OCI-LY7 (cell line): ENCODE results near the gene LUC7L3. TPM values are rescaled to one million over a fixed set of nuclear protein-coding genes. Genes with fewer than 3 reads are reported as not detected.
"Not testable (repeated sequence)": the region's sequence is repeated elsewhere in the genome, so short reads cannot be mapped to it uniquely, and the experiment has no call there.

Experiments used
- BruUV-seq: library from RNA; stranded (reverse); fragments of 400-500 nt; replicated peaks from 2 replicates; lab custom pipeline; 2021; lab: Mats Ljungman, UMichigan
- CTCF ChIA-PET: fragments of 300-600 bp; sonication (Branson Sonifier 250); formaldehyde crosslinking; loops from one replicate; lab custom pipeline; 2022; ENCODE audit warnings: antibody characterized with exemption; ENCODE audit not compliant: unreplicated experiment; lab: Charles Lee
- POLR2A ChIA-PET: fragments of 300-600 bp; sonication (Branson Sonifier 250); formaldehyde crosslinking; loops from one replicate; lab custom pipeline; 2022; ENCODE audit warnings: antibody characterized with exemption; lab: Charles Lee
- DNase-seq: peaks from one replicate; pipeline ENCODE4 v3.0.0-alpha.2; 2015; ENCODE audit warnings: low spot score
- H2AFZ ChIP-seq: fragments of 200-600 bp; sonication (generic), shearing (Covaris generic); 2 replicates; pipeline ENCODE4 v1.6.1; 2014; ENCODE audit warnings: mild to moderate bottlenecking, antibody characterized with exemption, low read length, moderate library complexity
- H3K27ac ChIP-seq: fragments of 200-600 bp; sonication (generic); 2 replicates; pipeline ENCODE4 v1.5.1; 2014; ENCODE audit warnings: mixed run types, low read depth, mild to moderate bottlenecking, moderate library complexity, low read length, inconsistent platforms; ENCODE audit not compliant: poor library complexity, severe bottlenecking
- H3K36me3 ChIP-seq: fragments of 200-600 bp; sonication (generic); 2 replicates; pipeline ENCODE4 v1.6.1; 2014; ENCODE audit warnings: mild to moderate bottlenecking, antibody characterized with exemption, low read length, moderate library complexity, mixed read lengths; ENCODE audit not compliant: insufficient read depth
- H3K4me1 ChIP-seq: fragments of 200-600 bp; sonication (generic); 2 replicates; pipeline ENCODE4 v1.5.1; 2014; ENCODE audit warnings: mild to moderate bottlenecking, low read length; ENCODE audit not compliant: insufficient read depth, poor library complexity, severe bottlenecking
- H3K4me2 ChIP-seq: fragments of 200-600 bp; sonication (generic); 2 replicates; pipeline ENCODE4 v1.6.1; 2014; ENCODE audit warnings: mild to moderate bottlenecking, low read length
- H3K4me3 ChIP-seq: fragments of 200-600 bp; sonication (generic); 2 replicates; pipeline ENCODE4 v1.5.1; 2014; ENCODE audit warnings: mild to moderate bottlenecking, low read depth, low read length; ENCODE audit not compliant: poor library complexity, severe bottlenecking
- H3K79me2 ChIP-seq: fragments of 200-600 bp; sonication (generic); 2 replicates; pipeline ENCODE4 v1.6.1; 2016; ENCODE audit warnings: low read depth, mild to moderate bottlenecking, low read length, moderate library complexity, mixed read lengths; ENCODE audit not compliant: insufficient read depth
- H3K9me2 ChIP-seq: fragments of 200-600 bp; sonication (generic); 2 replicates; pipeline ENCODE4 v1.6.1; 2016; ENCODE audit warnings: mild to moderate bottlenecking, low read length, mixed read lengths; ENCODE audit not compliant: insufficient read depth
- H3K9me3 ChIP-seq: fragments of 200-600 bp; sonication (generic); 2 replicates; pipeline ENCODE4 v1.6.1; 2014; ENCODE audit warnings: mild to moderate bottlenecking, mixed run types, low read length, mixed read lengths
- H4K20me1 ChIP-seq: fragments of 200-600 bp; sonication (generic); 2 replicates; pipeline ENCODE4 v1.6.1; 2014; ENCODE audit warnings: mild to moderate bottlenecking, antibody characterized with exemption, low read length, moderate library complexity, mixed read lengths; ENCODE audit not compliant: insufficient read depth
- EZH2phosphoT487 ChIP-seq: fragments of 200-600 bp; sonication (generic); IDR thresholded peaks from 2 replicates; pipeline ENCODE4 v1.6.1; 2018; ENCODE audit warnings: low read depth, borderline replicate concordance, mild to moderate bottlenecking, mixed run types, antibody characterized with exemption, low read length, moderate library complexity, mixed read lengths
- intact Hi-C: fragments of 100-400 bp; cut with micrococcal nuclease; formaldehyde crosslinking; loops from one replicate; pipeline ENCODE4 v1.10.0; 2022; ENCODE audit not compliant: unreplicated experiment
- total RNA-seq, 2 experiments: library from RNA; depleted of rRNA in 1 of 2; stranded (reverse); fragments of >200 nt in 1 of 2; shearing (Covaris generic) in 1 of 2; gene quantifications; 2 replicates each; pipeline ENCODE4 v1.2.3, GENCODE V29; 2014 to 2022
- TF ChIP-seq, protein P1 (sequence below): fragments of 200-600 bp; sonication (generic); conservative IDR thresholded peaks from 2 replicates; pipeline ENCODE4 v1.5.1; 2014; ENCODE audit warnings: mild to moderate bottlenecking, antibody characterized with exemption, low read length, moderate library complexity, mixed read lengths

Gene LUC7L3
- total RNA-seq, 2 experiments from 2014 or later, result 109 to 190 TPM

DNA sequence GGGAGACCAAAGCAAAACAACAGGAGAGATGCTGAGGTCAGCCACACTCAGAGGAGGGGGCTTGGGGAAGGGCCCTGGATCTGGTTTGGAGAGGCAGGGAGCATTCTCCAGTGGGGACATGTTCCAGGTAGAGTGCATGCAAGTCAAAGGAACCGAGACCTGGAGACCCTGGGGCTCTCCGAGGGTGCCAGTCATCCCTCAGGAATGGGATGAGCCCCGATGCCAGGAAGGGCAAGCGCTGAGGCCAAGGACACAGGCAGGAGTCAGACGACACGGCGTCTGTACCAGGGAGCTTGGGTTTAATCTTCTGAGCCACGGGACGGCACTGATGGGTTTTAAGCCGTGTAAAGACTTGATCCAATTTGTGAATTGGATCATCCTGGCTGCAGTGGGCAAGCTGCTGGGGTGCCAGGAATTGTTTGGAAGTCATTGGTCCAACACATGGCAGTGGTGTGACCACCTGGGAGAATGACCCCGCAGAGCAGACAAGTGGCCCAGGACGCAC, 80.8 kb downstream of the LUC7L3 start:
- no peak for DNase-seq
- no peaks in the 10 kb centered on the region for H3K9me2 ChIP-seq
- H3K9me3 ChIP-seq, result no peaks in the 10 kb centered on the region
- intact Hi-C loops, result no loop called here
- ChIA-PET POLR2A (interaction anchor here (0.6 kb wide), 1 partner anchor 194 kb away, joined by 3 read pairs; no protein-coding TSS in a partner anchor), CTCF (no interaction called here)
- H3K4me2 ChIP-seq, result no peak overlapping the region
- no peak overlapping the region for H2AFZ ChIP-seq
- H3K79me2 ChIP-seq, result no peaks in the 10 kb centered on the region
- no peaks in the 10 kb centered on the region for H3K4me1 ChIP-seq
- BruUV-seq, result no TSS peak
- no peaks in the 10 kb centered on the region for H4K20me1 ChIP-seq
- no peak overlapping the region for H3K27ac ChIP-seq
- TF ChIP-seq, protein P1, sequence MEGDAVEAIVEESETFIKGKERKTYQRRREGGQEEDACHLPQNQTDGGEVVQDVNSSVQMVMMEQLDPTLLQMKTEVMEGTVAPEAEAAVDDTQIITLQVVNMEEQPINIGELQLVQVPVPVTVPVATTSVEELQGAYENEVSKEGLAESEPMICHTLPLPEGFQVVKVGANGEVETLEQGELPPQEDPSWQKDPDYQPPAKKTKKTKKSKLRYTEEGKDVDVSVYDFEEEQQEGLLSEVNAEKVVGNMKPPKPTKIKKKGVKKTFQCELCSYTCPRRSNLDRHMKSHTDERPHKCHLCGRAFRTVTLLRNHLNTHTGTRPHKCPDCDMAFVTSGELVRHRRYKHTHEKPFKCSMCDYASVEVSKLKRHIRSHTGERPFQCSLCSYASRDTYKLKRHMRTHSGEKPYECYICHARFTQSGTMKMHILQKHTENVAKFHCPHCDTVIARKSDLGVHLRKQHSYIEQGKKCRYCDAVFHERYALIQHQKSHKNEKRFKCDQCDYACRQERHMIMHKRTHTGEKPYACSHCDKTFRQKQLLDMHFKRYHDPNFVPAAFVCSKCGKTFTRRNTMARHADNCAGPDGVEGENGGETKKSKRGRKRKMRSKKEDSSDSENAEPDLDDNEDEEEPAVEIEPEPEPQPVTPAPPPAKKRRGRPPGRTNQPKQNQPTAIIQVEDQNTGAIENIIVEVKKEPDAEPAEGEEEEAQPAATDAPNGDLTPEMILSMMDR, result no peak
- no peak for TF ChIP-seq EZH2phosphoT487
- no peak overlapping the region for H3K4me3 ChIP-seq
- H3K36me3 ChIP-seq, result no peaks in the 10 kb centered on the region

DNA sequence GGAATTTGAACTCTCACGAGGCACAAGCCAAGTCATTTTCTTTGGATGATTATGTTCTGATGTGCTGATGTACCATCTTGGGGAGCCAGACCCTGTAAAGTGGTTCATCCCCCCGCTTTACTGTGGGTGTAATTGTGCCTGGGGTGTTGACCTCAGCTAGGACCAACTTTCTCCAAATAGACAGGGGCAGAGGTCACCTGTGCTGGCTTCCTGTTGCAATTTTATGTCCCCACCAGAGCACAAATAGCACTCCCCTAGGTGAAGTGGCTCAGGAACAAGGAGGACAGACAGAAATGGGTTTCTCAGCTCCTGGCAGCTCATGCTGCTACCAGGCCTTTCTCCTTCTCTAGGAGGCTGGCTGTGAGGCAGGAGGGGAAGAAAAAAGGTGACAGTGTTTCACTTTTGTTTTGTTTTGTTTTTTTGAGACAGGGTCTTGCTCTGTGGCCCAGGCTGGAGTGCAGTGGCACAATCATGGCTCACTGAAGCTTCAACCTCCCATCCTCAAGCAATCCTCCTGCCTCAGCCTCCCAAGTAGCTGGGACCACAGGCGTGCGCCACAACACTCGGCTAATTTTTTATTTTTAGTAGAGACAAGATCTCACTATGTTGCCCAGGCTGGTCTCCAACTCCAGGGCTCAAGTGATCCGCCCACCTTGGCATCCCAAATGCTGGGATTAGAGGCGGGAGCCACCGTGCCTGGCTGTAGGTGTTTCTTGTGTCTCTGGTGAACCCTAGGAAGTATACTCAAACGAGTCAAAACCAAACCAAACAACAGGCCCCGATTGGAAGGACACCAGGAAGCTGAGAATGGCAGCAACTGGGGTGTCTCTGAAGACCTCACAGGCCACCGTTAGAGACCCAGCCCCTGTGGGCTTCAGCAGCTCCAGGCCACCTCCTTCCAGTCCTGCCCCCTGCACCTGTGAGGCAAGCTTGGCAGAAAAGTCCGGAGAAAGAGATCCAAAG, 83.5 kb downstream of the LUC7L3 start:
- H3K27ac ChIP-seq, result no peak overlapping the region
- H3K79me2 ChIP-seq, result no peaks in the 10 kb centered on the region
- H2AFZ ChIP-seq, result no peak overlapping the region
- no peak overlapping the region for H3K4me3 ChIP-seq
- POLR2A ChIA-PET, result interaction anchor here (0.6 kb wide), 1 partner anchor 1645 kb away, joined by 3 read pairs; no protein-coding TSS in a partner anchor
- intact Hi-C loops, result no loop called here
- no peaks in the 10 kb centered on the region for H3K4me1 ChIP-seq
- H4K20me1 ChIP-seq, result no peaks in the 10 kb centered on the region
- H3K4me2 ChIP-seq, result no peak overlapping the region
- no peaks in the 10 kb centered on the region for H3K9me3 ChIP-seq
- H3K9me2 ChIP-seq, result no peaks in the 10 kb centered on the region
- CTCF ChIA-PET, result no interaction called here
- no peak for DNase-seq
- no peaks in the 10 kb centered on the region for H3K36me3 ChIP-seq
- no TSS peak for BruUV-seq
- no peak for TF ChIP-seq EZH2phosphoT487
- TF ChIP-seq, protein P1, result no peak

DNA sequence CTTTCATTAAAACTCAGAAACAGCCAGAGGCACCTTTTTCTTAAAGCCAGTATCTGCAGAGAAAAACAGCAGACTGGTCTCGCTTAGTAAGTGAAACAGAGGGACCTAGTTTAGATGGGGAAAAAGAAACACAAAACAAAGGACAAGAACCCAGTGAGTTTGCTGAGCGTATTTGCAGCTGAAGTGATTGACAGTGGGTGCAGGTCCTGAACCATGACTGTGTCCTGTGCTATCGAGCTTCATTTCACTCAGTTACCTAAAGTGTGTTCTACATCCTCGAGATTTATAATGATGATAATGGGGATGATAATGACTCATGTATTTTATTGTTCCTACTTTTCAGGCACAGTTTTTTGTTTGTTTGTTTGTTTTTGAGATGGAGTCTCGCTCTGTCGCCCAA, 84.3 kb downstream of the LUC7L3 start:
- H3K9me3 ChIP-seq, result no peaks in the 10 kb centered on the region
- TF ChIP-seq EZH2phosphoT487, result no peak
- TF ChIP-seq, protein P1, result no peak
- H2AFZ ChIP-seq, result no peak overlapping the region
- H3K79me2 ChIP-seq, result no peaks in the 10 kb centered on the region
- no TSS peak for BruUV-seq
- DNase-seq, result no peak
- no peak overlapping the region for H3K4me3 ChIP-seq
- H3K4me2 ChIP-seq, result no peak overlapping the region
- intact Hi-C loops, result no loop called here
- POLR2A ChIA-PET, result no interaction called here
- H3K27ac ChIP-seq, result no peak overlapping the region
- no peaks in the 10 kb centered on the region for H4K20me1 ChIP-seq
- CTCF ChIA-PET, result no interaction called here
- no peaks in the 10 kb centered on the region for H3K4me1 ChIP-seq
- no peaks in the 10 kb centered on the region for H3K36me3 ChIP-seq
- no peaks in the 10 kb centered on the region for H3K9me2 ChIP-seq

DNA sequence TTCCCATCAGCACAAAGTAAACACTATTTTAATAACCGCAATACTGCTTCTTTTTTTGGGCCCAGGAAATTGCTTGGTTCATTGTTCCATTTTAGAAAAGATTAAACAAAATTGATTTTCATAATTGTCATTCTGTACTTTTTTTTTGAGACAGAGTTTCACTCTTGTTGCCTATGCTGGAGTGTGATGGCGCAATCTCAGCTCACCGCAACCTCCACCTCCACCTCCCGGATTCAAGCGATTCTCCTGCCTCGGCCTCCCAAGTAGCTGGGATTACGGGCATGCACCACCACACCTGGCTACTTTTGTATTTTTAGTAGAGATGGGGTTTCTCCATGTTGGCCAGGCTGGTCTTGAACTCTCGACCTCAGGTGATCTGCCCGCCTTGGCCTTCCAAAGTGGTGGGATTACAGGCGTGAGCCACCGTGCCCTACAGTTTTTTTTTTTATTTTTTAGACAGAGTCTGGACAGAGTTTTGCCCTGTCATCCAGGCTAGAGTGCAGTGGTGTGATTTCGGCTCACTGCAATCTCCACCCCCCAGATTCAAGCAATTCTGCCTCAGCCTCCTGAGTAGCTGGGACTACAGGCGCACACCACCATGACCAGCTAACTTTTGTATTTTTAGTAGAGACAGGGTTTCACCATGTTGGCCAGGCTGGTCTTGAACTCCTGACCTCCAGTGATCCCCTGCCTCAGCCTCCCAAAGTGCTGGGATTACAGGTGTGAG, 85.5 kb downstream of the LUC7L3 start:
- H3K4me2 ChIP-seq, intact Hi-C loops, H3K9me3 ChIP-seq, H4K20me1 ChIP-seq, H3K79me2 ChIP-seq, H3K36me3 ChIP-seq, H3K4me1 ChIP-seq, CTCF ChIA-PET, H3K9me2 ChIP-seq, DNase-seq, H2AFZ ChIP-seq, H3K27ac ChIP-seq, BruUV-seq, H3K4me3 ChIP-seq: not testable (repeated sequence)
- POLR2A ChIA-PET, result interaction anchor here (0.6 kb wide), 1 partner anchor 50 kb away, joined by 4 read pairs; no protein-coding TSS in a partner anchor
